GM21576 (cell line): ENCODE measurements around the gene TBC1D22A.

Experiments used
- ATAC-seq: cut with Tn5 transposase; IDR thresholded peaks from one replicate; pipeline ENCODE4 v1.9.1; 2021; ENCODE audit warnings: mild to moderate bottlenecking, moderate library complexity; ENCODE audit not compliant: unreplicated experiment

TBC1D22A gene

GRCh38 chr22:47201996-47202818 lies 439.8 kb downstream of the TBC1D22A start:
- no peak for ATAC-seq

- no peak for ATAC-seq
Observed at GRCh38 chr22:47202819-47203553, 440.5 kb downstream of the TBC1D22A start.

GRCh38 chr22:47203554-47203991 lies 441.1 kb downstream of the TBC1D22A start:
- ATAC-seq, result no peak

GRCh38 chr22:47204002-47204979 lies 441.8 kb downstream of the TBC1D22A start:
- ATAC-seq, result no peak

- ATAC-seq, result no peak
Observed at GRCh38 chr22:47205081-47205491, 442.6 kb downstream of the TBC1D22A start.

- no peak for ATAC-seq
Observed at GRCh38 chr22:47205554-47205953, 443.1 kb downstream of the TBC1D22A start.

- no peak for ATAC-seq
Observed at GRCh38 chr22:47206164-47206563, 443.7 kb downstream of the TBC1D22A start.

- ATAC-seq, result no peak
Observed at GRCh38 chr22:47206666-47207218, 444.3 kb downstream of the TBC1D22A start.

GRCh38 chr22:47207387-47207786 lies 444.9 kb downstream of the TBC1D22A start:
- no peak for ATAC-seq

- no peak for ATAC-seq
Observed at GRCh38 chr22:47207846-47208554, 445.6 kb downstream of the TBC1D22A start.

- no peak for ATAC-seq
Observed at GRCh38 chr22:47208630-47209029, 446.2 kb downstream of the TBC1D22A start.

GRCh38 chr22:47209040-47209514 lies 446.6 kb downstream of the TBC1D22A start:
- no peak for ATAC-seq

GRCh38 chr22:47209547-47210023 lies 447.1 kb downstream of the TBC1D22A start:
- no peak for ATAC-seq

GRCh38 chr22:47210112-47210657 lies 447.7 kb downstream of the TBC1D22A start:
- no peak for ATAC-seq

- no peak for ATAC-seq
Observed at GRCh38 chr22:47210686-47211085, 448.2 kb downstream of the TBC1D22A start.

- no peak for ATAC-seq
Observed at GRCh38 chr22:47213571-47214230, 451.3 kb downstream of the TBC1D22A start.

- no peak for ATAC-seq
Observed at GRCh38 chr22:47215851-47216250, 453.4 kb downstream of the TBC1D22A start.

GRCh38 chr22:47218671-47219070 lies 456.2 kb downstream of the TBC1D22A start:
- no peak for ATAC-seq

- ATAC-seq, result no peak
Observed at GRCh38 chr22:47219789-47220188, 457.3 kb downstream of the TBC1D22A start.
